HAP-1 (cell line): ENCODE data around the gene ELF4.

ENCODE experiments used
- DNase-seq, 2 experiments: peaks; one replicate each; pipeline ENCODE4 v3.0.0-alpha.2; 2016 to 2020; ENCODE audit warnings: low spot score in 2 of 2
- H3K27me3 ChIP-seq: fragments of 250-450 bp; sonication (Bioruptor Pico); 2 replicates; pipeline ENCODE4 v1.5.1; 2020; ENCODE audit warnings: low read depth, mild to moderate bottlenecking, moderate library complexity
- H3K36me3 ChIP-seq: fragments of 250-450 bp; sonication (Bioruptor Pico); replicated peaks from 2 replicates; pipeline ENCODE4 v1.5.1; 2020; ENCODE audit warnings: mild to moderate bottlenecking
- H3K4me1 ChIP-seq: fragments of 250-450 bp; sonication (Bioruptor Pico); 2 replicates; pipeline ENCODE4 v1.5.1; 2020; ENCODE audit warnings: mild to moderate bottlenecking
- H3K4me3 ChIP-seq: fragments of 250-450 bp; sonication (Bioruptor Pico); 2 replicates; pipeline ENCODE4 v1.5.1; 2020; ENCODE audit warnings: mild to moderate bottlenecking, moderate library complexity
- H3K9me3 ChIP-seq: fragments of 250-450 bp; sonication (Bioruptor Pico); 2 replicates; pipeline ENCODE4 v1.5.1; 2020; ENCODE audit warnings: mild to moderate bottlenecking, moderate library complexity
- in situ Hi-C: fragments of 300-500 bp; cut with MboI; formaldehyde crosslinking; loops from 3 replicates; pipeline ENCODE4 v1.14.3; 2020; ENCODE audit warnings: low sequenced_read_pairs, inconsistent platforms, mixed read lengths

ELF4 gene

DNA sequence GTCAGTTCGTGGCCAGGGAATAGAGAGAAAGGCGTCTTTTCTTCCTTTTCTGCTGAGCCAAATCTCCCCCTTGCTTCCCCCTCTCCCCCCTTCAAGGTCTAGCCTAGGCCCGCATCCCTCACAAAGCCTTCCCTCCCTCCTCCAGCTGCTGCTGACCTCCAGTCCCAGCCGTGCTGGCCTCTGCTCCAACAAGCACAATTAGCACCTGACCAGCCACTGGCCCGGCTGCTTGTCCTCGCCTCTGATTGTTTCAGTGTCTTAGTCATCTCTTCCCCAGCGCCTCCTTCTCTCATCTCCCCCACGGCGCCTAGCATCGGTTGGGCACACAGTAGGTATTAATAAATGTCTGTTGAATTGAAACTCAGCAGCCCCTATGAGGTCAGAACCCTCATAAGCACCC is 4.2 kb downstream of the ELF4 start:
- in situ Hi-C loops = loop anchor here (25.0 kb wide), 1 partner anchor 806 kb away; the partner anchor contains the start of gene ENOX2
- no peak for DNase-seq
- Histone ChIP-seq H3K9me3 (no peaks in the 10 kb centered on the region), H3K4me1 (peaks cover 11% of the 10 kb centered on the region), H3K36me3 (no peaks in the 10 kb centered on the region), H3K4me3 (no peak overlapping the region), H3K27me3 (no peaks in the 10 kb centered on the region)

DNA sequence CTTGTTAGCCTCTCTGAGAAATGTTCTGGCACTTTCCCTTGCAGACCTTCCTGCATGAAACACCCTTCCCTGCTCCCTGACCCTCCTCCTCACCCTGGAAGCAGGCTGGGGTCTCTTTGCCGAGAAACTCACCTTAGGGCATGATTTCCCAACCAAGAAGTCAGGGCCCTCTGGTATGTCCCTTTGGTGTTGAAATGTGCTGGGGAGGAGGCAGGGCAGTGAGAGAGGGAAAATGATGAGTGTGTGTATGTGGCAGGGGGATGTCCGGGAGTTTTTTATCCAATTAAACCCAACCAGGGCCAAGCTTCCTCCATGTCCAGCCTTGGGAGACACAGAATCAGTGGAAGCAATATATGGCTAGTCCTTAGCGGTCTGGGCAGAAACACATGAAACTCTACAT is 5.1 kb downstream of the ELF4 start:
- Histone ChIP-seq H3K4me1 (peaks cover 11% of the 10 kb centered on the region), H3K36me3 (no peaks in the 10 kb centered on the region), H3K27me3 (no peaks in the 10 kb centered on the region), H3K4me3 (no peak overlapping the region), H3K9me3 (no peaks in the 10 kb centered on the region)
- DNase-seq = no peak
- in situ Hi-C loops = loop anchor here (25.0 kb wide), 1 partner anchor 807 kb away; the partner anchor contains the start of gene ENOX2

DNA sequence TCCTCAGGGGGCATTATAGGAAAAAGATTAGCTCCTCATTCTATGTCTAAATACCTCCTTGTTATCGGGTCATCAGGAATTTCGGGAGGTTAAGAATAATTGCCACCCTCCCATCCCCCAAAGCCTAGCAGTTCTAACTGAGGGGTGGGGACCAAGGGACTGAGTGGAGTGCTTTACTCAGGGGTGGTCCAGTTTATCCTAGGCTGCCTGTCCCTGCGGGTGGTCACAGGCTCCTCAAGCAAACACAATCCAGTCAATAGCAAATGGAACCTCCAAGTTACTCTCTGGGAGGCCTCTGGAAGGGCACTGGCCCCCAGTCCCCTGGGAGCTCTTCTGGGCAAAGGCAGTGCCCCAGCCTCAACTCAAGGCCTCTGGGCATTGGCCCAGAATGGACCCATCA is 6.7 kb downstream of the ELF4 start:
- no peak for DNase-seq
- no peaks in the 10 kb centered on the region for H3K9me3 ChIP-seq
- in situ Hi-C loops = loop anchor here (25.0 kb wide), 1 partner anchor 809 kb away; the partner anchor contains the start of gene ENOX2
- peaks cover 3% of the 10 kb centered on the region for H3K4me1 ChIP-seq
- H3K27me3 ChIP-seq = no peaks in the 10 kb centered on the region
- no peaks in the 10 kb centered on the region for H3K36me3 ChIP-seq
- no peak overlapping the region for H3K4me3 ChIP-seq

DNA sequence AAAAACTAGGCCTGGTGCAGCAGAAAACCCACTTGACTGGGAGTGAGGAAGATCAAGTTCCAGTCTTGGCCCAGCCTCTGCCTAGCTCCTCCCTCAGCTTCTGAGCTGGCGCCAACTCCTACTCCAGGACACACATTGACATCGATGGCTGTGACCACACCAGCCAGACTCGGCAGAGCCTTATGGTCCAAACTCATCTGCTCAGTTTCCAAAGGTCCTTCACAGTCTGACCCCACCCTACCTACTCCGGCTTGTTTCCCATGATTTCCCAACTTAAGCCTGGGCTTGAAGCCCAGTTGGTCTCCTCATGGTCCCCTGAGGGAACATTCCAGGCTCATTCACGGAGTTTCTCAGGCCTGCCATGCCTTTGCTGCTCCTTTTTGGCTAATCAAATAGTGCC is 10.1 kb downstream of the ELF4 start:
- DNase-seq = no peak
- Histone ChIP-seq H3K9me3 (no peaks in the 10 kb centered on the region), H3K4me1 (no peaks in the 10 kb centered on the region), H3K36me3 (no peaks in the 10 kb centered on the region), H3K27me3 (no peaks in the 10 kb centered on the region), H3K4me3 (no peak overlapping the region)
- in situ Hi-C loops = loop anchor here (25.0 kb wide), 1 partner anchor 812 kb away; the partner anchor contains the start of gene ENOX2

DNA sequence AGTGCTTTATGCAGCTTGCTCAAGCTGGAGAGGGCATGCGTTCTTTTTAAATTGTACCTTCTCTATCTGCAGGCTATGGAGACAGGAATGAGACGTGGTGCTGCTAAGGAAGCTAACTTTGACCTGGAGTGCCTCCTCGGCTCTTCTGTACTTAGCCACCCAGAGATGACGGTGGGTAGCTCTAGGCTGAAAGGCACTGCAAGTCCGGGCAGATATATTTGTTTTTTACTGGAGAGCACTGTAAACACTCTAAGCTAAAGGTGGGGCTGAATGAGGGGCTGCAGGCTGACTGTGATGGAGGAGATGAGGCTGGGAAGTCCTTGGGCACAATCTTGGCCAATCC is 12.1 kb downstream of the ELF4 start:
- in situ Hi-C loops = no loop called here
- no peak overlapping the region for H3K4me3 ChIP-seq
- no peaks in the 10 kb centered on the region for H3K27me3 ChIP-seq
- H3K4me1 ChIP-seq = no peaks in the 10 kb centered on the region
- no peaks in the 10 kb centered on the region for H3K9me3 ChIP-seq
- no peaks in the 10 kb centered on the region for H3K36me3 ChIP-seq
- DNase-seq = no peak

DNA sequence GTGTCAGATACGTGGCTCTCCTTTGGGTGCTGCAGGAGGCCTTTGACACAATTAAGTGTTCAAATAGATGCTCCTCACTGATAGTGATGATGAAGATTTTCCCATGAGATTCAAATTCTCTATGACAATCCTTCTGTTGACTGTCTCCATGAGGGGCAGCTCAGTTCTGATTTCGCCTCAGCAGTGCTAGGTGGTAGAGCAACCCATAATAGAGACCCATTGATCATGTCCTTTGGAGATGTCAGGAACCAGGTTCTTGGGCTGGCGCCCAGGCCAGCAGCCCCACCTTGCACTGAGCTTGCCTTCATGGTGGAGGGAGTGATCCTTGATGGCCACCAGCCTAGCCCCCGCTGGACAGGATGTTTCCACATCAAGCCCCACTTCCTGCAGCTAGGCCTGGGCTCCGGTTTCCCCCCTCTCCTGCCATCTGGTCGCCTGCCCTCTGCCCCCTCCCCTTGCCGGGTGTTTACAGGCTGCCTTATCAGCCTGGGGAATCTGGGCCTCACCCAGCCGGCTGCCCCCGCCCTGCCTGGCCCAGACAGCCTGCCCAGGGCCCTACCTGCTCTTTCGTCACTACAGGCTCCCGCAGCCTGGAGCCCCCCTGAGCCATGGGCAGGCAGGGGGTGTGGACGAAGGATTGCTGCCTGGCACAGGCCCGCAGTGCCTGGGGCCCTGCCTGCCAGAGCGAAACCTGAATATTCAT is 12.6 kb downstream of the ELF4 start:
- Histone ChIP-seq H3K27me3 (no peaks in the 10 kb centered on the region), H3K36me3 (no peaks in the 10 kb centered on the region), H3K9me3 (no peaks in the 10 kb centered on the region), H3K4me3 (no peak overlapping the region), H3K4me1 (no peaks in the 10 kb centered on the region)
- no peak for DNase-seq
- in situ Hi-C loops = no loop called here

DNA sequence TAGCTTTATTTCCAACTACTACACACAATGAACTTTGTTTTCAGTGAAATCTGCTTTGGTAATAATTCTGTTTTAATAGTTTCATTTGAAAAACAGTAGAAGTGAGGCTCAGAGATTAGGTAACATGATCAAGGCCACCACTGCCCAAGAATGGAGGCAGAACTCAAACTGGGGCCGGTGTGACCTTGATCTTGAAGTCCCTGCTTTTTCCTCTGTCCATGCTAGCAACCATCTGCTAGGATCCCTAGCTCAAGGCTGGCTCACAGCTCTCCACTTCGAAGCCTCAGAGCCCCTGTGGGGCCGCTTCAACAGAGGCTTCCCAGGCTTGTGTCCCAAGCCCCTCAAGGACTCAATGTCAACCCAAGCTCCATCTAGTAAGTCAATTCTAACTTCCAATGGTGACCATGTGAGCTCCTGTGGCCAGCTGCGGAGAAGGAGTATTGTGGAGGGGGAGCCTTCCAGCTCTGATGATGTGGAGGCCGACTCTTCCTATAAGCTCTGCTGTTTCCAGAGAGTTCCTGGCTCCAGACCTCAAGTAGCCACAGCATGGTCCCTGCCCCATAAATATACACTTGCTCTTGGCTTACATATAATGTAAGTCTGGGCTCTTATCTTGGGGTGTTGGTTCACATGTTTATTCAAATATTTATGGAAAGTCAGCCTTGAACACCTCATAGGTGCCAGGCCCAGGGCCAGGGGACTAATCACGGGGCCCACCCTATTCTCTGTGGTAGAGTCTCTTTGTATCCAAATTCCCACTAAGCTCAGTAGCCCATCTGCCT is 14.9 kb downstream of the ELF4 start:
- H3K4me1 ChIP-seq = no peaks in the 10 kb centered on the region
- in situ Hi-C loops = no loop called here
- H3K9me3 ChIP-seq = no peaks in the 10 kb centered on the region
- no peaks in the 10 kb centered on the region for H3K36me3 ChIP-seq
- DNase-seq = no peak
- no peak overlapping the region for H3K4me3 ChIP-seq
- H3K27me3 ChIP-seq = no peaks in the 10 kb centered on the region

DNA sequence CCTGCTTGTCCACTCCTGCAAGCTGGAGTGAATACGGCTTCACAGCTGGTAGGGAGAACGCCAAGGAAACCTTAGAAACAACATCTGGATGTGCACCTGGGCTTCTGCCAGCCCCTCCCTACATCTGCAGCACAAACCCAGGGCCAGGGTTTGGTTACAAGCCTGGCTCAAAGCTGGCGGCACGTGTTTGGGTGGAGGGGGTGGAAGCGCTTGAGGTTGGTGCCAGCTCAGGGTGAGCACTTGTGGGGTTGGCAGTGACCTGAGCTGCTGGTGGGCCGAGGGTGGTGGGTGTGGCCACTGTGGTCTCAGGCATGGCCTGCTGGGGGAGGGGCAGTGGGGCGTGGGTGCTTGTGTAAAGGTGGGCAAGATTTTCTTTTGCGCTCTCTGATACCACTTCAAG is 15.6 kb downstream of the ELF4 start:
- in situ Hi-C loops = no loop called here
- Histone ChIP-seq H3K27me3 (no peaks in the 10 kb centered on the region), H3K9me3 (no peaks in the 10 kb centered on the region), H3K4me1 (no peaks in the 10 kb centered on the region), H3K4me3 (no peak overlapping the region), H3K36me3 (no peaks in the 10 kb centered on the region)
- no peak for DNase-seq

DNA sequence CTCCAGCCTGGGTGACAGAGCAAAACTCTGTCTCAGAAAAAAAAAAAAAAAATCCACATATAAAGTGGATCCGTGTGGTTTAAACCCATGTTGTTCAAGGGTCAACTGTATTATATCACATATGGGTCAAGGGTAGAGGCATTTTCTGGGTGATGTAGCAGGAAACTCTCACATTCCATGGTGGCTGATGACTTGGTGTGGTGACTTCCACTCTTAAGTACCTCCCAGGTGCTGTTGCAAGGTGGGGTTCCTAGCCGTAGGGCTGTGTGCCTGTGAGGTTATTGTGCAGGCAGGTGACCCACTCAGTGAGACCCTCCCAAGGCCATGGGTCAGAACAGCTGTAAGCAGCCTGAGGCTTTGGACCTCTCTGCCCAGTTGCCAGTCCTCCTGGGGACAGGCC is 17.0 kb downstream of the ELF4 start:
- Histone ChIP-seq H3K36me3 (no peaks in the 10 kb centered on the region), H3K27me3 (no peaks in the 10 kb centered on the region), H3K9me3 (no peaks in the 10 kb centered on the region), H3K4me3 (no peak overlapping the region), H3K4me1 (no peaks in the 10 kb centered on the region)
- in situ Hi-C loops = no loop called here
- DNase-seq = no peak

DNA sequence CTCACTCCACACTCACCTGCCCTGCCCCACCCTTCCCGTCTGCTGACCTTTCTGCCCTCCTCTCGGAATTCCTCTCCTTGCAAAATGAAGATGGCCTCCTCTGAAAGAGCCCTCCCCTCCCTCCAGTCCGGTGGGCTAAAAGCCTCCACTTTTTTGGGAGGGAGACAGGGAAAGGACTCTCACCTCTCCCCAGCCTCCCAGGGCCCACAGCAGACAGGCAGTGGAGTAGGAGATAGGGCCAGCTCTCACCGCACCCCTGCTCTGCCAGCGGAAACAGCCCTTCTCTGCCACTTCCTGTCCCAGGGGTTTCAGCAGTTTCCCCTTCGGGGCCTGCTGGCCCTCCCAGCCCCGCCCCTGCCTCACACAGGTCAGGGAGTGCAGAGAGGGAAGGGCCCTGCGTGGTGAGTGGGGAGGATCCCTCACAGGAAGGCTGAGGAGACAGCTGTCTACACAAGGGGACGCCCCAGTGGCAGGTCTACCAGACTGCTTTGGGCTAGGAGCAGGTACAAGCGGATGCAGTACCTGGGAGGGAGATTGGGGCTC is 18.2 kb downstream of the ELF4 start:
- Histone ChIP-seq H3K9me3 (no peaks in the 10 kb centered on the region), H3K4me3 (no peak overlapping the region), H3K4me1 (no peaks in the 10 kb centered on the region), H3K36me3 (no peaks in the 10 kb centered on the region), H3K27me3 (no peaks in the 10 kb centered on the region)
- in situ Hi-C loops = no loop called here
- no peak for DNase-seq

DNA sequence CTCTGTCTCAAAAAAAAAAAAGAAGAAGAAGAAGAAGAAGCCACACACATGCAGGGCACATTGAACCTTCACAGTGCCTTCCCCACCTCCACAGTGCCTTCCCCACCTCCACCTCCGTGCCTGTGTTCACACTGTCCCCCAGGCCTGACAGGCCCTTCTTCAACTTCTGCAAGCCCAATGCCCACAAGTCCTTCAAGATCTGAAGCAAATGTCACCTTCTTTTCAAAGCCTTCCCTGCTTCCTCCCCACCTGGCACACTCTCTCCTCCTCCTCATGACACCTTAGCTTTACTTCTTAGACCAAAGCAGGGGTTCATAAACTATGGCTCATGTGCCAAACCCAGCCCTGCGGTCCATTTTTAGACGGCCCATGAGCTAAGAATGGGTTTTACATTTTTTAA is 19.9 kb downstream of the ELF4 start:
- Histone ChIP-seq H3K27me3 (no peaks in the 10 kb centered on the region), H3K9me3 (no peaks in the 10 kb centered on the region), H3K4me1 (no peaks in the 10 kb centered on the region), H3K4me3 (no peak overlapping the region), H3K36me3 (no peaks in the 10 kb centered on the region)
- DNase-seq = no peak
- in situ Hi-C loops = no loop called here

DNA sequence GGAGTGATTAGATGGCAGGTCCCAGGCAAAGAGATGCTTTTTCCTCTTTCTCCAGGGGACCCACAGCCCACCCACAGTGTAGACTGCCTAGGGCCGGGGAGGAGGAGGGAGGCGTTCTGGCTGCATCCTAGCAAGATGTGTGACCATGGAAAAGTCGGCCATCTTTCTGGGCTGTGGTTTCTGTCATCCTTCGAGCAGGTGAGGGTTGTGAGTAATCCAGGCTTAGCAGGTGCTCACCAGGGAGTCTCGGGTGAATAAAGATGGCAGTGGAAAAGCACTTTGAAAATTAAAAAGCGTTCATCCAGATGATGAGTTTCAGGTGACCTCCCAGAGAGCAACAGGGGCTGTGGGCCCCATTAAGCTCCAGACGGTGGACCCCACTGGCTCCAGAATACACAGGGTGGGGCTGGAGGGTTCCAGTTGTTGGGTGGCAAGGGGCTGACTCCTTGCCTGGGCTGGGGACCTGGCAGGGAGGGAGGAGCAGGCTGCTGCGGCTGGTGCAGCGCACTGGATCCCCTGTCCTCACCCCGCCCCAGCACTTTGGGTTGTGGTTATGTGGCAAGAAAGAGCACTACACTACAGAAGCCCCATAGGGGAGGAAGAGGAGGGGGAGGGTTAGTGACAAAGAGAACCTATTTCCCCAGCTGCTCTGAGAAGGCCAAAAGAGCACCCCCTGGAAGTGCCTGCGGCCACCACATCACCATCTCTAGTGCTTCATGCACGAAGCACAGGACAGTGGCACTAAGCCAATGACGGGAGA is 23.7 kb downstream of the ELF4 start:
- in situ Hi-C loops = no loop called here
- H3K9me3 ChIP-seq = no peaks in the 10 kb centered on the region
- H3K4me1 ChIP-seq = peaks cover 9% of the 10 kb centered on the region
- 0 out of 2 replicates have a peak, but pooled peaks cover 3% of the 10 kb centered on the region for H3K36me3 ChIP-seq
- no peaks in the 10 kb centered on the region for H3K27me3 ChIP-seq
- no peak overlapping the region for H3K4me3 ChIP-seq
- DNase-seq = no peak

DNA sequence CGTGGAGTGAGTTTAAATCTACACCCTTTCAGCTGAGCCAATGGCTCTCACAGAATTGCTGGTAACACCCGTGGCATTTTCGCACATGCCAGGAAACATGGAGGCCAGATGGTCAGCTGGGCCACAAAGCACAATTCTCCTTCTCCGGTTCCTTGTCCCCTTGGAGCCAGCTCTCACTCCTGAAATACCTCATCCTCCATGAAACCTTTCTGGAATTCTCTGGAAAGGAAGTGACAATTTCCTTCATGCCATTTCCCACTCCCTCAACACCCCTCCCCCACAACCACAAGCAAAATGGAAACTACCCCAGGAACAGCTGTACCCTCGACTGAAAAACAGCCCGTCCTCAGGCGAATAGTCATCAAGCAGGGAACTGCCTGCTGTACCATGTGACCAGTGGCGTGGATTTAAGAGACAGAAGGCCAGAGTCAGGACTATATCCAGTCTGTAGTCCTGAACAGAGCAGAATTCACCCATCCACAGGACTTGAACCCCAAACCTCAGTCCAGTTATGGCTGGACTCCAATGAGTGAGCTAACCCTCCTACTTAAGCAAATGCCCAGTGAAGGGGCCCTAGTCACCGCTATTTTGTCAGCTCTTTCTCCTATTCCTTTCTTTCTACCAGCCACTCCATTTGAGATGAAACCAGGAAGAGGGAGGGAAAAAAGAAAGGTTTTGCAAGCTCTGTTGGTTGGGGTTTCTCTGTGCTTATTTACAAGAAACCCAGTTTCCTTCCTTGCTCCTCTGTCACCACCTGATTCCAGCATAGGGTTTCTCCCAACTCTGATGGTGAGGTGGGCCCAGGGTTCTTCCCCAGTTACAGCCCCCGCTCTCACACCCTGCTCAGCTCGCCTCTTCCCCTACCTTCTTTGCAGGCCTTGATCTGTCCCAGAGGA is 24.5 kb downstream of the ELF4 start:
- in situ Hi-C loops = no loop called here
- Histone ChIP-seq H3K4me1 (peaks cover 9% of the 10 kb centered on the region), H3K4me3 (no peak overlapping the region), H3K9me3 (no peaks in the 10 kb centered on the region), H3K27me3 (no peaks in the 10 kb centered on the region), H3K36me3 (peaks cover 3% of the 10 kb centered on the region; the same call in 1 of the 2 replicates)
- no peak for DNase-seq
